NB4 (cell line): ENCODE measurements around the gene PDE8B.

Experiments
- CTCF ChIP-seq: IDR thresholded peaks from one replicate; pipeline ENCODE4 v1.5.1; 2012; ENCODE audit warnings: low read depth, low read length
- MAX ChIP-seq: IDR thresholded peaks from 2 replicates; pipeline ENCODE4 v1.6.1; 2011; ENCODE audit warnings: low read depth, low read length
- POLR2A ChIP-seq: IDR thresholded peaks from 2 replicates; pipeline ENCODE4 v1.6.1; 2011; ENCODE audit warnings: mild to moderate bottlenecking; ENCODE audit not compliant: insufficient read length; ENCODE audit errors: extremely low read depth

- TF ChIP-seq MAX (no peak), CTCF (no peak), POLR2A (no peak)
These were observed 164.2 kb downstream of the PDE8B start for GRCh38 chr5:77374686-77375085.
